ENCODE measurements around the gene MED26. TPM values are rescaled to one million over a fixed set of nuclear protein-coding genes. Genes with fewer than 3 reads are reported as not detected.

MED26 gene
- total RNA-seq, 1 donor from 2014 or later: 7.0 TPM

- TF ChIP-seq CTCF (IDR thresholded peaks at IDR 0.05; ENCODE audit: insufficient read depth, low read length, poor library complexity, severe bottlenecking): no peak
- Histone ChIP-seq H3K36me3 (ENCODE audit: control insufficient read depth, insufficient read depth, low read length) (no peaks in the 10 kb centered on the region), H3K27me3 (ENCODE audit: control insufficient read depth, insufficient read depth, low read length) (no peaks in the 10 kb centered on the region), H3K4me3 (ENCODE audit: low read depth, low read length) (no peak overlapping the region)
- no peak for DNase-seq (ENCODE audit: low read depth)
Observed at GRCh38 chr19:16576690-16577530, 51.1 kb downstream of the MED26 start.

GRCh38 chr19:16575861-16576689 is 51.9 kb downstream of the MED26 start:
- no peak overlapping the region for H3K4me3 ChIP-seq (ENCODE audit: low read depth, low read length)
- no peak for TF ChIP-seq CTCF (IDR thresholded peaks at IDR 0.05; ENCODE audit: insufficient read depth, low read length, poor library complexity, severe bottlenecking)
- no peaks in the 10 kb centered on the region for H3K36me3 ChIP-seq (ENCODE audit: control insufficient read depth, insufficient read depth, low read length)
- no peak for DNase-seq (ENCODE audit: low read depth)
- H3K27me3 ChIP-seq (ENCODE audit: control insufficient read depth, insufficient read depth, low read length): no peaks in the 10 kb centered on the region

- Histone ChIP-seq H3K4me3 (ENCODE audit: low read depth, low read length) (no peak overlapping the region), H3K36me3 (ENCODE audit: control insufficient read depth, insufficient read depth, low read length) (no peaks in the 10 kb centered on the region), H3K27me3 (ENCODE audit: control insufficient read depth, insufficient read depth, low read length) (no peaks in the 10 kb centered on the region)
- TF ChIP-seq CTCF (IDR thresholded peaks at IDR 0.05; ENCODE audit: insufficient read depth, low read length, poor library complexity, severe bottlenecking): no peak
- no peak for DNase-seq (ENCODE audit: low read depth)
Observed at GRCh38 chr19:16575282-16575681, 52.7 kb downstream of the MED26 start.

- Histone ChIP-seq H3K36me3 (ENCODE audit: control insufficient read depth, insufficient read depth, low read length) (peaks cover 1% of the 10 kb centered on the region), H3K27me3 (ENCODE audit: control insufficient read depth, insufficient read depth, low read length) (no peaks in the 10 kb centered on the region), H3K4me3 (ENCODE audit: low read depth, low read length) (no peak overlapping the region)
- DNase-seq (ENCODE audit: low read depth): no peak
- no peak for TF ChIP-seq CTCF (IDR thresholded peaks at IDR 0.05; ENCODE audit: insufficient read depth, low read length, poor library complexity, severe bottlenecking)
Observed at GRCh38 chr19:16573925-16574324, 54.1 kb downstream of the MED26 start.

- no peak for TF ChIP-seq CTCF (IDR thresholded peaks at IDR 0.05; ENCODE audit: insufficient read depth, low read length, poor library complexity, severe bottlenecking)
- Histone ChIP-seq H3K36me3 (ENCODE audit: control insufficient read depth, insufficient read depth, low read length) (peaks cover 1% of the 10 kb centered on the region), H3K27me3 (ENCODE audit: control insufficient read depth, insufficient read depth, low read length) (no peaks in the 10 kb centered on the region), H3K4me3 (ENCODE audit: low read depth, low read length) (peak overlapping the region; percentile 94)
- DNase-seq (ENCODE audit: low read depth): no peak
Observed at GRCh38 chr19:16573296-16573695, 54.7 kb downstream of the MED26 start.

All from kidney epithelial cell (primary cell).